Metanephros (tissue), 1 donor: Measurements from ENCODE around the gene RND2. TPM values are rescaled to one million over a fixed set of nuclear protein-coding genes. Genes with fewer than 3 reads are reported as not detected.

Experiments
- total RNA-seq: library from RNA; depleted of rRNA; stranded (reverse); fragments of >200 nt; gene quantifications from one replicate; pipeline ENCODE4 v1.2.3, GENCODE V29; 2014

Gene RND2
- total RNA-seq = 1.3 TPM

DNA sequence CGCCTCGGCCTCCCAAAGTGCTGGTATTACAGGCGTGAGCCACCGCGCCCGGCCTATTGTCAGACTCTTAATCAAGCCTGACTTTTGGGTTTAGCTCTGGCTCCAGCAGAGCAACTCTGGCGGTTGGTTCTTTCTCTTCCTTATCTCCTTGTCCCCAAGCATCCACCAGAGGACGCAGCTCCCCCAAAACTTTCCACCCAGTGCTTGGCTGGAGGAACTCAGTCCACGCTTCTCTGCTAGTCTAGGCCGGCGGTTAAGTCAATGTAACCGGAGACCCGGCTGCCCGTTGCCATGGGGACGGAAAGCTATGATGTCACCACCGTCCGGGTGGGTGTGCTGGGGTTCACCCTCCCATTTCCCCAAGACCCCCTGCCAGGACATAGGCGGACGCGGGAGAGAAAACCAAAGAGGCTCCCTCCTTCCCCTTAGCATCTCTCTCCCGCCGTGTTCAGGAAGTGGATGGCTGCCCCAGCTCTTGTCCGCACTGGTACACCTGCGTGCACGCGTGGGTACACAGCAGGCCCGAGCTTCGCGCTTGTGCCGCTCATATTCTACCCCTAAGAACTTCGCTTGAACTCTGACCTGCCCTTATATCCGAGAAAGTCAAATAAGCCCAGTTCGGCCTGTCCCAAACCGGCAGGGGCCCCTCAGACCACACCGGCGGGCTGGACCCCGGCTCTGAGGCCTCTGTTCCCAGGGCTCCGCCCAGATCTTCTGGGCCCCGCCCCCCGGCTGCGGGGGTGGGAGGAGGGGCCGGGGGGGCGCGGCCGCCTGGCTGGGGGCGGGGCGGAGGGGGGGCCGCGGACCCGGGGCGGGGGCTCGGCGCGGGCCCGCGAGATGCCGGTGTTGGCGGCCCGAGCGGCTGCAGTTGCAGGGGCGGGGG is at the start of gene RND2:
Gene RND2 (plus strand): TSS at position 825 of the 883 bp plus-strand sequence. CDS start 117 bp downstream, outside the sequence.

DNA sequence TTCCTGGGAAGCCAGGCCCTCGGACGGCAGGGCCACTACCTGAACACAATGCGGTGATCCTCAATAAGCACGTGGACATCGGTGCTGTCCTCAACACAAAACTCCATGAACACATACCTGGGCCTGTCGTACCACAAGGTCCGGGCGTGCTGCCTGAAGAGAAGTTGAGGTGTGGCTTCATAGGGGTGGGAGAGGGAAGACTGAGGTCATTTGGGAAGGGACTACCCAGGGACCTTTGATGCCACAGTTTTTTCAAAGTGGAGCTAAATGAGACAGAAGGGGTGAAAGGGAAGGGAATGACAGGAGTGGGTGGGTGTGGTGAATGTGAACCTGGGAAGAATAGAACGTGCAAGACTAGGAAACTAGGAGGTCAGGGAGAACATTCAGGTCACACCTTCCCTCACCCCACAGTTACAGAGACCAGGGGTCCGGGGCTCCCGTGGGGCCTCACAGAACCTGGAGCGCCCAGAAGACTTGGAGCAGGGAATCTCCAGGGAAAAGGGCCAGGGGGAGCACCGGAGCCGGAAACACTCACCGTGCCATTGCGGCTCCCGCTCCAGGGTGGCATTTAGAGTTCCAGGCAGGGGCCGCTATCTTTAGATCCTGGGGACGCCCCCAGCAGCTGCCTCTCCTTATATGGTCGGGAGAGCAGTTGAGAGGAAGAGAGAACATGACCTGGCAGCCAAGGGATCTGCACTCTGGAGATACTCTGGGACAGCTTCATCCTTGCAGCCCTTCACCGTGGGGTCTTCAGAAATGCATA is 45.3 kb upstream of the RND2 start, which contains the start of gene PTGES3L:
Gene PTGES3L (minus strand): TSS at position 570 of the 763 bp plus-strand sequence. CDS start 27 bp downstream, at position 543.

GRCh38 chr17:42980274-42980765 is 44.7 kb upstream of the RND2 start, which contains the start of gene RUNDC1:
RUNDC1 (plus strand) TSS chr17:42980565; CDS start chr17:42980577, 12 bp downstream.

DNA sequence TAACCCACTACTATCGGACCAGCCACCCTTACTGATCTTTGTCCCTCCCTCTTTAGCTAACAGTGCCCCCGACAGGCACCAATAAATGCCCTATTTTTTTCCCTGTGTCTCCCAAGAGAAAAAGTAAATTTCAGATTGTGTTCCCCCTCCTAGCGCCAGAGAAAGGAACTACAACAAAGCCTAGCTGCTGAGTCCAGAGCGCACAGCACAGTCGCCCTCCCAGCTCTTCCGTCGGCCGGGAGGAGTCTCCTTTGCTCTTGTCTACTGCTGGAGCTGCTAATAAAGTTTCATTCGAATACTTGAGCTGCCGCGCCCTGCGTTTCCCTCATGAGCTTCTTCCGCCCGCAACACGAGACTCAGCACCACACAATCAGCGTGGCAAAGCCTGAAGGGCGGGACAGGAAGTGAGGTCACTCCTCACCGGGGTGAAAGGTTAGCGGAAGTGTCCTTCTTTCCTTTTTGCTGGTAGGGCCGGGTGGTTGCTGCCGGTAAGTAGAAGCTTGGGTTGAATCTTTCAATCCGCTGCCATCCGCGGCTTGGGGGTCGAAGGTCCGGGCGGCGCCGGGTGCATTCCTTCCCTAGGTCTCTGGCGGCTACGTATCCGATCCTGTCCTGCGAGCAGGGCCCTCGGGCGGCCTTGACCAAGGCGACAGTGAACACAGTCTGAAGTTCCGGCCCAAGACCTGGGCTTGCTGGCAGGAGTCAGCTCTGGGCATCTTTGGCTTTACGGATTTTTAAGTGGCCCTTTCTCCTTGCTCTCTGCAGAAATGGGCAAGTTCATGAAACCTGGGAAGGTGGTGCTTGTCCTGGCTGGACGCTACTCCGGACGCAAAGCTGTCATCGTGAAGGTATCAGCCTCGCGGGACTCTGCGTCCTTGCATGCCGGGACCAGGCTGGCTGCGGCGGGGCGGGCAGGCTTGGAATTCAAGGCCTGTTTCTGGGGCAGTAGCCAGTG is 26.8 kb upstream of the RND2 start, which contains the start of gene RPL27:
Gene RPL27 (plus strand): TSS at position 436 of the 955 bp plus-strand sequence. CDS start 332 bp downstream, at position 768.

DNA sequence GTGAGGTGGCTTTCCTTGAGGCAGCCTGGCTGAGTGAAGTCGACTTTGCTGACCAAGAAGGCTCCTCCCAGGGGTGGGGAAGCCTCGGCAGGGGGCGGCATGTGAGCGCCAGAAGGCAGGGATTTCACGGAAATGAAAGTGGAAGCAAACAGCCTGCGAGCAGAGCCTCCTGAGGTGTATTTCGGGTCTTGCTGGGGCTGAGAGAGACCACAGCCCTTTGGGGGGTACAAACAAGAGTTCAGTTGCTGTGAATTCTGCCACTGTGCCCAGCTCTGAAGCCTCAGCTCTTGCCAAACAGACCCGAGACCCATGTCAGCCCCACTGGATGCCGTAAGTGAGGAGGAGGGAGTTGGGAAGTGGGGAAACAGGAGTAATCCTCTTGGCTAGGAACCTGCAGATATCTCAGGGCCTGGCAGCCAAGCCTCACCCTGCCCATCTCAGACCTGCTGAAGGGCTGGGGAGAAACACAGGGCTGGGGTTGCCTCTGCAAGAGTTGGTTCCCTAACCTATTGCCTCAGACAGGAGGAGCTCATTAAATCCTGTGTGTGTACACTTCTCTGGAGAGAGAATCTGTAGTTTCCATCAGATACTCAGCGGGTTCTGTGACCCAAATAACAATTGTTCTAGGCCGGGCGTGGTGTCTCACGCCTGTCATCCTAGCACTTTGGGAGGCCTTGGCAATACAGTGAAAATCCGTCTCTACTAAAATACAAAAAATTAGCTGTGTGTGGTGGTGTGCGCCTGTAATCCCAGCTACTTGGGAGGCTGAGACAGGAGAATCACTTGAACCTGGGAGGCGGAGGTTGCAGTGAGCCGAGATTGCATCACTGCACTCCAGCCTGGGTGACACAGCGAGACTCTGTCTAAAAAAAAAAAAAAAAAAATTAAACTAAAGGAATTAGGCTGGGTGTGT is 18.1 kb upstream of the RND2 start, which contains the start of gene IFI35:
Gene IFI35 (plus strand): TSS at position 146 of the 913 bp plus-strand sequence. CDS start 164 bp downstream, at position 310.

GRCh38 chr17:43021741-43022512 is 3.1 kb upstream of the RND2 start, which contains the start of gene VAT1:
VAT1 (minus strand) TSS chr17:43022385; CDS start chr17:43022322, 63 bp downstream.

Other genes starting within 250 kb of the RND2 start
- gene WNK4, start 244.6 kb upstream of the RND2 start, total RNA-seq = 11.4 TPM
- gene COA3, start 226.5 kb upstream of the RND2 start, total RNA-seq = 108 TPM
- 0.18 TPM for gene CNTD1, start 226.4 kb upstream of the RND2 start, total RNA-seq
- 126 TPM for gene BECN1, start 200.9 kb upstream of the RND2 start, total RNA-seq
- gene PSME3, start 191.8 kb upstream of the RND2 start, total RNA-seq = 36.5 TPM
- gene AOC2, start 180.7 kb upstream of the RND2 start, total RNA-seq = 1.6 TPM
- gene AOC3, start 174.0 kb upstream of the RND2 start, total RNA-seq = 9.6 TPM
- gene G6PC1, start 124.4 kb upstream of the RND2 start, total RNA-seq = 6.0 TPM
- gene AARSD1, start 60.8 kb upstream of the RND2 start, total RNA-seq = 30.5 TPM
- 5.8 TPM for gene PTGES3L, start 45.2 kb upstream of the RND2 start, total RNA-seq
- 11.7 TPM for gene RUNDC1, start 44.7 kb upstream of the RND2 start, total RNA-seq
- gene RPL27, start 26.8 kb upstream of the RND2 start, total RNA-seq = 1,573 TPM
- gene IFI35, start 18.4 kb upstream of the RND2 start, total RNA-seq = 9.8 TPM
- 61.9 TPM for gene VAT1, start 2.8 kb upstream of the RND2 start, total RNA-seq
- 17.1 TPM for gene BRCA1, start 100.1 kb downstream of the RND2 start, total RNA-seq
- gene NBR1, start 146.0 kb downstream of the RND2 start, total RNA-seq = 99.5 TPM
- gene TMEM106A, start 186.6 kb downstream of the RND2 start, total RNA-seq = 18.2 TPM
- not detected for gene CCDC200, start 203.4 kb downstream of the RND2 start, total RNA-seq
- gene RNU2-1, start 208.7 kb downstream of the RND2 start, total RNA-seq = not detected